ENCODE data around the gene ACTR3C.

The ACTR3C gene

GRCh38 chr7:150322833-150323681, at the start of gene ACTR3C, which contains the start of gene LRRC61:
Gene ACTR3C, minus strand, starts transcription at chr7:150323545. Its CDS starts 28,249 bp downstream, at chr7:150295296.
Gene LRRC61, plus strand, starts transcription at chr7:150323355. Its CDS starts 13,507 bp downstream, at chr7:150336862.
- DNase-seq: peak; percentile 75

GRCh38 chr7:150372271-150373048, 49.1 kb upstream of the ACTR3C start:
- DNase-seq: no peak

DNA sequence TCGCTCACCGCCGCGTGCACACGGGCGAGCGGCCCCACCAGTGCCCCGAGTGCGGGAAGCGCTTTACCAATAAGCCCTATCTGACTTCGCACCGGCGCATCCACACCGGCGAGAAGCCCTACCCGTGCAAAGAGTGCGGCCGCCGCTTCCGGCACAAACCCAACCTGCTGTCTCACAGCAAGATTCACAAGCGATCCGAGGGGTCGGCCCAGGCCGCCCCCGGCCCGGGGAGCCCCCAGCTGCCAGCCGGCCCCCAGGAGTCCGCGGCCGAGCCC, 48.6 kb upstream of the ACTR3C start:
- DNase-seq: no peak

GRCh38 chr7:150371131-150371995, 48.0 kb upstream of the ACTR3C start:
- no peak for DNase-seq

GRCh38 chr7:150370612-150371071, 47.3 kb upstream of the ACTR3C start:
- no peak for DNase-seq

DNA sequence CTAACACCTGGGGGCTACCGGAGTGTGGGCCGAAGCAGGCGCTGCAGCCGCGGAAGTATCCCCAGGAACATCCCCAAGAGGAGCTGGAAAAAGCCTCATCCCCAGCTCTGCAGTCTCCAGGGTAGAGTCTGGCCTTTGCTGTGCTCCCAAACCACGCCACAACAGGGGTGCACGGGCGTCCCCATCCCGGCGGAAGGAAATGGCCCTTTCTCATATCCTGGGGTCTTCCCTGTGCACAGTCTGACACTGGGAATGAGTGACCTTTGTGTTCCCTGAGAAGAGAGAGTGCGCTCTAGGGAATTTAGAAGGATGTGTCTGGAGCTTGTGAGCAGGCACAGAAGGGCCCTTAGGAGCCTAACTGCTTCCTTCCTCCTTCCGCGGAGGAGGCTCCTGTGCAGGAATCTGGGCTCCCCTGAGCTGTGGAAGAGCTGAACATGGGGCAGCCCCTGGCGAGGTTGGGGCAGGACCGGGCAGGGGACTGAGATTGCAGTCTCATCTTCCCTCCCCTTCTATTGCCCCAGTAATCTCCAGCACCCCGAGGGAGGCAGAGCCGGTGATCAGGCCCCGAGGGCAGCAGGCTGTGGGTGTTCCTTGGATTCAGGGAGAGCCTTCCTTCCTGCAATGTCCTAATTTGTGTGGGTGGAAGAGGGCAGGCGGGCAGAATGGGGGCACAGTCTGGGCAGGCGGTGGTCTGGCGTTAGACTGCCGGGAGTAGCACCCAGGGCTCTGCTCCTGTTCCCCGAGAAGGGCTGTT, 46.6 kb upstream of the ACTR3C start:
- no peak for DNase-seq

GRCh38 chr7:150368884-150369747, 45.8 kb upstream of the ACTR3C start:
- peak; percentile 80 for DNase-seq

GRCh38 chr7:150368096-150368883, 44.9 kb upstream of the ACTR3C start, which contains the start of gene REPIN1:
Gene REPIN1, plus strand, starts transcription at chr7:150368822. Its CDS starts 890 bp downstream, at chr7:150369712.
- peak; percentile 89 for DNase-seq

DNA sequence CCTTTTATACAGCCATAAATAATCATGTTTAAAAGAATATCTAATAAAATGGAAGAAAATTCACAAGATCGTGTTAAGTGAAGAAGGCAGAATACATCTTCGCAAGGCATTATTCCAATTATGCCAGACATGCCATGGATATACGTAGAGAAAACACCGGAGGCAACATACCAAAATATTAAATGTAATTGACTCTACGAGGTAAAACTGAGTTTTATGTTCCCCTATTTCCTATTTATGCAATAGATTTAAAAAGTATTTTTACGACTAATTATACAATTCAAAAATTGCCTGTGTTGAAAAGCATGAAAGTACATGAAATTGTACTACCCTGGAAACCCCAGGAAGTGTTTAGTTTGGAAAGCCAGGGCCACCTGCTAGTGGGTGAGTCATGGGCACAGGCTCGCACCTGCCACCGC, 44.3 kb upstream of the ACTR3C start:
- no peak for DNase-seq

DNA sequence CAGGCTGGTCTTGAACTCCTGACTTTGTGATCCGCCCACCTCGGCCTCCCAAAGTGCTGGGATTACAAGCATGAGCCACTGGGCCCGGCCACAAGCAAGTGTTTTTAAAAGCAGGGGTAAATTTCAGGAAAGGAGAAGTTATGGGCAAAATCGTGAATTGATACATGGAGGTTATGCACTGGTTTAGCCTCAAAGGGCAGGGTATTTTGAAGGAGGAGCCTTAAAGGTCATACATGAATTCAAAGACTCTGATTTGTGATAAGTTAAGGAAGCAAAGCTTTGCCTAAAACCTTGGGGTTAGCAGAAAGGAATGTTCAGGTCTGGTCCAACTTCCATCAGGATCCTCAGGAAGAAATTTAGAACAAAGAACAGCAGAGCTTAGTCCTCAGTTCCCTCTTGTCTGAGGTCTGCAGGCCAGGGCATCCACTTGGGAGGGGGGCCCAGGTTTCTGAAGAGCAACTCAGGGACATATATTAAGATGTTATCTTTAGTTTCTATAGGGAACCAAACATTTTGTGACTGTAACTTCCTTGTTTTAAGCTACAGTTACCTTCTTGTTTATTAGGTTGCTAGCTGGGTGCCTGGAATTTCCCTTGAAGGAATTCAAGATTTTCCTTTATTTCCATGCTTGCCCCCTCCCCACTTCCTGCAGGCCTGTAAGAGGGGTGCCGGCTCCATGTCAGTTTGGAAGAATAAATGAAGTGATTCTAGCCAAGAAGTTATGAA, 42.5 kb upstream of the ACTR3C start:
- DNase-seq: no peak

GRCh38 chr7:150365194-150365593, 41.8 kb upstream of the ACTR3C start:
- no peak for DNase-seq

DNA sequence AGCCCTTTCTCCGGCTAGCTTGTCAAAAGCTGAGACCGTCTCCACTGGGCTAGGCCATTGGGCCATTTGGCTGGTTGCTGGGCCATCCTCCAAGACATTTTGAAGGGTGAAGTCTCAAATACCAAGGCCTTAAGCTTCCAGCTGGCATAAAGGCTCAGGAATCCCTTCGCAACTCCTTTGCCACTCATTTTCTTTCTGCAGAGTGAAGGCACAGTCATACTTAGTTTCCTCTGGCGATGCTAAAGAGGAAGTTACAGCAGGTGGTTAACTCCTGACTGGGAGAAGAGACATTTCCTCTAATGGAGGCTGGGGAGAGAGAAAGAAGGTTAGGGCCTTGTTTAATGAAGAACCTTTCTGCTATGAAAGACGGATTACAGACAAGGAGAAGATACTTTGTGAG, 40.5 kb upstream of the ACTR3C start:
- no peak for DNase-seq

DNA sequence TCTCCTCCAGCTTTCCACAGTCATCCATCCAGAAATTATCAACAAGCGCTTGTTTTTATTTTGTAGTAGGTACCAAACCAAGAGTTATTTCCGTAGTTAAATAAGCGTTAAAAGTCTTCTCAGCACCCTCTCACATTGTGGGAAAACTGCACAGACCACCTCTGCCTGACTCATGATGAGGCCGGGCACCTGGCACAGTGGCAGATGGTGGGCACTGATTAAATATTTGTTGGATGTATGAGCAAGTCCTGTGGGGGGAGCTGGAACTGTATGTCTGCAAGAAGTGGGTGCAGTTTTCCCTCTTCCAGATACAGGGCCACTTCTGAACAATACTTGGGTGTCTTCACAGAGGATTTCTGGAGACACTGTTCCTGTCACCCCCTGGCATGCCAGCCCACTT, 40.0 kb upstream of the ACTR3C start:
- DNase-seq: no peak

DNA sequence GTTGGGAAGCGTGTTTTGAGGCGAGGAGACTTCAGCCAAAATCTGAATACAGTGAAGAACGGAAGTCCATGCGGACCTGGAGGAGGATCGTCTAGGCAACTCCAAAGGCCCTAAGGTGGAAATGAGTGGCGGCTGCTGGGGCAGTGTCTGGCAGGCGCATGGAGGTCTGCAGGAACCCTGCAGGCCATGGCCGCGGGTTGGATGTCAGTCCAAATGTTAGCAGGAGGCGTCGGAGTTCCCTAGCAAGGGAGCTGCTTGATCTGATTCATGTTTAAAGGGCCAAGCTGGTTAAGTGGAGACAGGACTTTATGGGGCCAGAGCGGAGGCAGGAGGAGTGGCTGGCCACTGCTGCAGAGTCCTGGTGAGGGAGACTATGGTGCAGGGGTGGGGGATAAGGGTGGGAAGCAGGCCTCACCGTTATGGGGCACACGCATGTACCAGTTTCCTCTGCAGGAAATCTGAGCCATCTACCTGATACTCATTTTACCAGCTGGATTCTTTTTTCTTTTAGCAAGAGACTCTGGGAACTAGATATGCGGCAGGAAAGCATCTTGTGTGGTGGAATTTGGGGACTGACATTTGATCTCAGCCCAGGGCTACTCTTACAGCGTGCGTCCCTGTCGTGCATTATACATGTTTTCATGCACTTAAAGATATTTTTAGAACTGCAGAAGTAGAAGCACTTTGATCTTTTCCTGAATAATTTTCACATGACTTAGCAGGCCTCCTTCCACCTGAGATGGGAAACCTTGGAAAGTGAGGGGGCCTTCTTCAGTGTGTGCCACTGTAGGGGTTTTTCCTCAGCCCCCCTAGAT, 38.7 kb upstream of the ACTR3C start:
- no peak for DNase-seq

DNA sequence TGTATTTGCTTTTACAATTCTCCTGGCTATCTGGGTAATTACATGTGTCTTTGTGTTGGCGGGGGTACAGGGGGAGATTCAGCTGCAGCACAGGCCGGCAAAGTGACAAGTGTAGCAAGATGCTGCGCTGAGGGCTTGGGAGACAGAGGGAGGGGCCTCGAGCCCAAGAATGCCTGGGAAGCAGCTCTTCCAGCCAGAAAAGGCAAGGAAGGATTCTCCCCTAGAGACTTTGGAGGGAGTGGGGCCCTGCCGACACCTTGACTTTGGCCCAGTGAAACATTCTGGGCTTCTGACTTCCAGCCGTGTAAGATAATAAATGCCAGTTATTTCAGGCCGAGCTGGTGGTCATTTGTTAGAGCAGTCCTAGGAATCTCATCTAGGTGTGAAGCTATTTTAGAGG, 38.1 kb upstream of the ACTR3C start:
- DNase-seq: no peak

GRCh38 chr7:150360363-150361058, 37.2 kb upstream of the ACTR3C start:
- DNase-seq: no peak

DNA sequence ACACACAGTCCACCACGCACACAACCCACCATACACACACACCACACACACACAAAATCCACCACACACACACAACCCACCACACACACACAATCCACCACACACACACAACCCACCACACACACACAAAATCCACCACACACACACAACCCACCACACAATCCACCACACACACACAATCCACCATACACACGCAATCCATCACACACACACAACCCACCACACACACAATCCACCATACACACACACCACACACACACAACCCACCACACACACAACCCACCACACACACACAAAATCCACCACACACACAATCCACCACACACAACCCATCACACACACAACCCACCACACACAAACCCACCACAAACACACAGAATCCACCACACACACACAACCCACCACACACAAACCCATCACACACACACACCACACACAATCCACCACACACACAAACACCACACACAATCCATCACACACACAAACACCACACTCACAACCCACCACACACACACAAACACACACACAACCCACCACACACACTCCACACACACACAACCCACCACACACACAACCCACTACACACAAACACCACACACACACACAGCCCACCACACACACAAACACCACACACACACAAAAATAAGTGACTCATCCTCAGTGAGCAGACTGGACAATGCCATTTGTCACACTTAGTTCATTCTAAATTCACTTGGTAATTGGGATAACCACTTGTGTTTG, 36.4 kb upstream of the ACTR3C start:
- DNase-seq: no peak
